H9 (cell line): ENCODE measurements around the gene ABHD1. TPM values are rescaled to one million over a fixed set of nuclear protein-coding genes. Genes with fewer than 3 reads are reported as not detected.
"Not testable (repeated sequence)": the region's sequence is repeated elsewhere in the genome, so short reads cannot be mapped to it uniquely, and the experiment has no call there.

ENCODE experiments used
- DNase-seq: peaks from one replicate; pipeline ENCODE4 v3.0.0-alpha.2; 2017
- H2AFZ ChIP-seq: one replicate; pipeline ENCODE4 v1.6.1; 2013; ENCODE audit warnings: mild to moderate bottlenecking, low read length, control low read depth, moderate library complexity
- H2AK5ac ChIP-seq: 2 replicates; pipeline ENCODE4 v1.6.1; 2013; ENCODE audit warnings: low read length, control low read depth, mixed read lengths; ENCODE audit not compliant: insufficient read length
- H2BK120ac ChIP-seq: one replicate; pipeline ENCODE4 v1.6.1; 2013; ENCODE audit warnings: low read depth, mild to moderate bottlenecking, low read length, control low read depth, inconsistent platforms; ENCODE audit not compliant: poor library complexity, severe bottlenecking
- H2BK12ac ChIP-seq: 2 replicates; pipeline ENCODE4 v1.6.1; 2013; ENCODE audit warnings: low read length, control low read depth, mixed read lengths, low read depth; ENCODE audit not compliant: insufficient read length
- H2BK15ac ChIP-seq: 2 replicates; pipeline ENCODE4 v1.6.1; 2013; ENCODE audit warnings: low read depth, low read length, control low read depth
- H2BK20ac ChIP-seq: one replicate; pipeline ENCODE4 v1.6.1; 2013; ENCODE audit warnings: low read depth, mild to moderate bottlenecking, low read length, control low read depth, inconsistent platforms; ENCODE audit not compliant: poor library complexity, severe bottlenecking
- H2BK5ac ChIP-seq: 2 replicates; pipeline ENCODE4 v1.6.1; 2013; ENCODE audit warnings: low read length, control low read depth, mixed read lengths; ENCODE audit not compliant: insufficient read length
- H3K14ac ChIP-seq: 2 replicates; pipeline ENCODE4 v1.6.1; 2013; ENCODE audit warnings: low read length, control low read depth; ENCODE audit not compliant: insufficient read depth
- H3K18ac ChIP-seq: 2 replicates; pipeline ENCODE4 v1.6.1; 2013; ENCODE audit warnings: low read depth, mild to moderate bottlenecking, mixed read lengths, low read length, control low read depth; ENCODE audit not compliant: insufficient read length
- H3K23ac ChIP-seq: 2 replicates; pipeline ENCODE4 v1.6.1; 2013; ENCODE audit warnings: low read length, control low read depth, mixed read lengths, low read depth; ENCODE audit not compliant: insufficient read length
- H3K23me2 ChIP-seq: 2 replicates; pipeline ENCODE4 v1.6.1; 2013; ENCODE audit warnings: low read depth, mild to moderate bottlenecking, mixed read lengths, low read length, control low read depth; ENCODE audit not compliant: insufficient read length, poor library complexity, severe bottlenecking
- H3K27ac ChIP-seq: 2 replicates; pipeline ENCODE4 v1.5.1; 2013; ENCODE audit warnings: low read length, control low read depth, mixed read lengths, low read depth; ENCODE audit not compliant: insufficient read length
- H3K27me3 ChIP-seq: 2 replicates; pipeline ENCODE4 v1.6.1; 2013; ENCODE audit warnings: low read length, control low read depth, inconsistent platforms; ENCODE audit not compliant: insufficient read depth
- H3K4ac ChIP-seq: 2 replicates; pipeline ENCODE4 v1.6.1; 2013; ENCODE audit warnings: low read depth, mild to moderate bottlenecking, control low read depth, inconsistent platforms, low read length, moderate library complexity
- H3K4me1 ChIP-seq: 2 replicates; pipeline ENCODE4 v1.6.1; 2013; ENCODE audit warnings: low read length, control low read depth, inconsistent platforms; ENCODE audit not compliant: insufficient read depth
- H3K4me2 ChIP-seq: 2 replicates; pipeline ENCODE4 v1.6.1; 2013; ENCODE audit warnings: low read length, control low read depth, mixed read lengths; ENCODE audit not compliant: insufficient read length, insufficient read depth
- H3K56ac ChIP-seq: 2 replicates; pipeline ENCODE4 v1.6.1; 2013; ENCODE audit warnings: low read depth, mild to moderate bottlenecking, mixed read lengths, low read length, control low read depth; ENCODE audit not compliant: insufficient read length
- H3K79me1 ChIP-seq: 2 replicates; pipeline ENCODE4 v1.6.1; 2013; ENCODE audit warnings: low read depth, mild to moderate bottlenecking, moderate library complexity, low read length, control low read depth, inconsistent platforms; ENCODE audit not compliant: insufficient read depth, poor library complexity, severe bottlenecking
- H3K79me2 ChIP-seq: 2 replicates; pipeline ENCODE4 v1.6.1; 2013; ENCODE audit warnings: low read length, control low read depth, inconsistent platforms; ENCODE audit not compliant: insufficient read depth
- H3K9ac ChIP-seq: 2 replicates; pipeline ENCODE4 v1.6.1; 2013; ENCODE audit warnings: low read length, control low read depth, mixed read lengths; ENCODE audit not compliant: insufficient read length; ENCODE audit errors: extremely low read depth
- H3K9me3 ChIP-seq: one replicate; pipeline ENCODE4 v1.6.1; 2013; ENCODE audit warnings: low read depth, low read length, inconsistent platforms; ENCODE audit not compliant: control insufficient read depth
- H3T11ph ChIP-seq: one replicate; pipeline ENCODE4 v1.6.1; 2013; ENCODE audit warnings: mild to moderate bottlenecking, low read length, control low read depth, inconsistent platforms
- H4K20me1 ChIP-seq: one replicate; pipeline ENCODE4 v1.6.1; 2013; ENCODE audit not compliant: control insufficient read depth, insufficient read length, insufficient read depth
- H4K5ac ChIP-seq: 2 replicates; pipeline ENCODE4 v1.6.1; 2013; ENCODE audit warnings: low read depth, mild to moderate bottlenecking, mixed read lengths, low read length, control low read depth; ENCODE audit not compliant: insufficient read length
- H4K8ac ChIP-seq: replicated peaks from 2 replicates; pipeline ENCODE4 v1.6.1; 2013; ENCODE audit warnings: low read length, control low read depth, mixed read lengths, low read depth; ENCODE audit not compliant: insufficient read length
- H4K91ac ChIP-seq: 2 replicates; pipeline ENCODE4 v1.6.1; 2013; ENCODE audit warnings: low read depth, mild to moderate bottlenecking, moderate library complexity, mixed read lengths, low read length, control low read depth; ENCODE audit not compliant: insufficient read length
- H3K27ac Mint-ChIP-seq, 3 experiments: 2 replicates in 2 of 3; 3 replicates in 1 of 3; pipeline ENCODE4 v1.8.0; 2020 to 2021; ENCODE audit warnings: mixed read lengths in 3 of 3, mild to moderate bottlenecking in 1 of 3, moderate library complexity in 1 of 3
- H3K27me3 Mint-ChIP-seq: 2 replicates; pipeline ENCODE4 v1.8.0; 2021; ENCODE audit warnings: low read depth, mild to moderate bottlenecking, moderate library complexity, mixed read lengths
- H3K36me3 Mint-ChIP-seq, 3 experiments: 2 replicates in 2 of 3; 3 replicates in 1 of 3; pipeline ENCODE4 v1.8.0; 2020 to 2021; ENCODE audit warnings: low read depth in 3 of 3, mixed read lengths in 3 of 3; ENCODE audit not compliant: insufficient read depth in 1 of 3
- H3K4me1 Mint-ChIP-seq, 2 experiments: 2 replicates each; pipeline ENCODE4 v1.8.0; 2020; ENCODE audit warnings: mixed read lengths in 2 of 2
- H3K4me3 Mint-ChIP-seq, 2 experiments: 2 replicates in 1 of 2; 3 replicates in 1 of 2; pipeline ENCODE4 v1.8.0; 2020 to 2021; ENCODE audit warnings: mild to moderate bottlenecking in 2 of 2, mixed read lengths in 2 of 2, moderate library complexity in 1 of 2
- H3K9me3 Mint-ChIP-seq, 2 experiments: 2 replicates in 1 of 2; 3 replicates in 1 of 2; pipeline ENCODE4 v1.8.0; 2020; ENCODE audit warnings: mild to moderate bottlenecking in 2 of 2, mixed read lengths in 2 of 2, moderate library complexity in 1 of 2
- WGBS: extraction: QIAGEN DNeasy Blood & Tissue Kit; methylation state at CpG from one replicate; pipeline ENCODE4 v1.1.7; 2013; ENCODE audit warnings: missing lambda C conversion rate, low lambda C conversion rate, mixed read lengths; ENCODE audit not compliant: insufficient read length; ENCODE audit errors: extremely low coverage; 5-methylcytosine and 5-hydroxymethylcytosine counted together
- total RNA-seq: library from RNA; stranded (reverse); gene quantifications from 2 replicates; pipeline ENCODE4 v1.2.1, GENCODE V29; 2021

The ABHD1 gene
- total RNA-seq, 1 experiment from 2014 or later: 0.31 TPM

- WGBS: no CpG with 5 or more reads among the region's 49 CpGs
Observed at GRCh38 chr2:27111392-27112078, 12.1 kb upstream of the ABHD1 start.

More at GRCh38 chr2:27111392-27112078, 12.1 kb upstream of the ABHD1 start:
- H4K20me1 ChIP-seq, H3K9me3 Mint-ChIP-seq, H2BK15ac ChIP-seq, H3K4me3 Mint-ChIP-seq, H4K5ac ChIP-seq, H3K27me3 ChIP-seq, H3K36me3 Mint-ChIP-seq, H3K9me3 ChIP-seq, H3K27ac ChIP-seq, H2BK5ac ChIP-seq, H3K79me2 ChIP-seq, H3K9ac ChIP-seq, H3K18ac ChIP-seq, H3K56ac ChIP-seq, H2BK120ac ChIP-seq, H3K4me1 ChIP-seq, H3K14ac ChIP-seq, H3K4me1 Mint-ChIP-seq, DNase-seq, H4K91ac ChIP-seq, H3T11ph ChIP-seq, H3K23ac ChIP-seq, H3K79me1 ChIP-seq, H3K27ac Mint-ChIP-seq, H2BK20ac ChIP-seq, H3K4ac ChIP-seq, H3K4me2 ChIP-seq, H3K27me3 Mint-ChIP-seq, H3K23me2 ChIP-seq, H2AFZ ChIP-seq, H2BK12ac ChIP-seq, H2AK5ac ChIP-seq, H4K8ac ChIP-seq: not testable (repeated sequence)
